HepG2 (cell line): ENCODE results near the gene DNAJC5. TPM values are rescaled to one million over a fixed set of nuclear protein-coding genes. Genes with fewer than 3 reads are reported as not detected.
A peak's percentile ranks its signal among the peaks of the same experiment; 100 is the strongest.

Source experiments
- CBFB ChIP-seq: sonication (generic); formaldehyde crosslinking; IDR thresholded peaks from 2 replicates; pipeline ENCODE4 v1.4.0; 2020; ENCODE audit warnings: missing genetic modification reagents
- FOXK2 ChIP-seq: fragments of 450-650 bp; IDR thresholded peaks from 2 replicates; pipeline ENCODE4 v1.6.1; 2016
- GABPB1 ChIP-seq: IDR thresholded peaks from 2 replicates; pipeline ENCODE4 v1.6.1; 2016; ENCODE audit warnings: mild to moderate bottlenecking, missing genetic modification reagents, moderate library complexity, missing compliant biosample characterization
- GATAD2A ChIP-seq: IDR thresholded peaks from 2 replicates; pipeline ENCODE4 v1.6.1; 2016
- GPN1 ChIP-seq: sonication (generic); formaldehyde crosslinking; IDR thresholded peaks from 2 replicates; pipeline ENCODE4 v1.5.1; 2020; ENCODE audit warnings: missing genetic modification reagents, borderline replicate concordance
- HMGA1 ChIP-seq: sonication (generic); formaldehyde crosslinking; conservative IDR thresholded peaks from 2 replicates; pipeline ENCODE4 v1.4.0; 2020; ENCODE audit warnings: missing genetic modification reagents
- POGZ ChIP-seq: sonication (generic); formaldehyde crosslinking; IDR thresholded peaks from 2 replicates; pipeline ENCODE4 v1.4.0; 2020; ENCODE audit warnings: mild to moderate bottlenecking, missing genetic modification reagents
- PPARG ChIP-seq: conservative IDR thresholded peaks from 2 replicates; pipeline ENCODE4 v1.6.1; 2016; ENCODE audit warnings: missing biosample characterization, missing genetic modification reagents
- RELA ChIP-seq: sonication (generic); formaldehyde crosslinking; IDR thresholded peaks from 2 replicates; pipeline ENCODE4 v1.4.0; 2020; ENCODE audit warnings: missing genetic modification reagents
- RFX5 ChIP-seq: IDR thresholded peaks from 2 replicates; pipeline ENCODE4 v1.6.1; 2011; ENCODE audit warnings: low read depth, low read length, improper control_type of control experiment
- SP140L ChIP-seq: sonication (generic); formaldehyde crosslinking; IDR thresholded peaks from 2 replicates; pipeline ENCODE4 v1.4.0; 2020; ENCODE audit warnings: missing genetic modification reagents, borderline replicate concordance
- SP4 ChIP-seq: sonication (generic); formaldehyde crosslinking; IDR thresholded peaks from 2 replicates; pipeline ENCODE4 v1.8.1; 2023; ENCODE audit warnings: mild to moderate bottlenecking, missing genetic modification reagents
- TBP ChIP-seq: sonication (generic); formaldehyde crosslinking; IDR thresholded peaks from 2 replicates; pipeline ENCODE4 v1.5.0; 2020; ENCODE audit warnings: missing genetic modification reagents
- TCF12 ChIP-seq, 2 experiments: fragments of 450-650 bp in 1 of 2; sonication (generic) in 1 of 2; formaldehyde crosslinking in 1 of 2; IDR thresholded peaks; 2 replicates each; pipeline versions ENCODE4 v1.6.1 to v1.8.0; 2017 to 2022; ENCODE audit warnings: antibody characterized with exemption in 1 of 2, mild to moderate bottlenecking in 1 of 2, missing genetic modification reagents in 1 of 2, moderate library complexity in 1 of 2
- TMF1 ChIP-seq: sonication (generic); formaldehyde crosslinking; IDR thresholded peaks from 2 replicates; pipeline ENCODE4 v1.8.1; 2022; ENCODE audit warnings: low read depth, missing genetic modification reagents
- TOPORS ChIP-seq: sonication (generic); formaldehyde crosslinking; IDR thresholded peaks from 2 replicates; pipeline ENCODE4 v1.8.0; 2023; ENCODE audit warnings: mild to moderate bottlenecking, missing genetic modification reagents
- ZNF124 ChIP-seq: sonication (generic); formaldehyde crosslinking; IDR thresholded peaks from 2 replicates; pipeline ENCODE4 v1.4.0; 2020; ENCODE audit warnings: missing genetic modification reagents
- ZNF205 ChIP-seq: IDR thresholded peaks from 2 replicates; pipeline ENCODE4 v1.6.1; 2018; ENCODE audit warnings: missing biosample characterization, missing genetic modification reagents
- ZNF546 ChIP-seq: sonication (generic); formaldehyde crosslinking; conservative IDR thresholded peaks from 2 replicates; pipeline ENCODE4 v1.8.1; 2023; ENCODE audit warnings: mild to moderate bottlenecking, missing genetic modification reagents
- ZNF674 ChIP-seq: sonication (generic); formaldehyde crosslinking; IDR thresholded peaks from 2 replicates; pipeline ENCODE4 v1.5.0; 2020; ENCODE audit warnings: low read depth, mild to moderate bottlenecking, missing genetic modification reagents
- ZNF720 ChIP-seq: sonication (generic); formaldehyde crosslinking; IDR thresholded peaks from 2 replicates; pipeline ENCODE4 v1.4.0; 2020; ENCODE audit warnings: missing genetic modification reagents
- polyA plus RNA-seq, 8 experiments: library from polyadenylated mRNA; depleted of rRNA in 3 of 8; stranded (reverse) in 7 of 8; unstranded in 1 of 8; fragments of >200 nt; fragmentation: Illumina TruSeq in 4 of 8; extraction: Trizol in 4 of 8; gene quantifications; 2 replicates each; pipeline versions ENCODE4 v1.2.1 to v1.2.3, GENCODE V29; 2011 to 2016; ENCODE audit warnings: low read depth in 4 of 8, missing spikeins in 1 of 8, mixed read lengths in 1 of 8; ENCODE audit not compliant: insufficient read depth in 1 of 8
- total RNA-seq, 5 experiments: library from RNA; depleted of rRNA; stranded (reverse); fragments of >200 nt; fragmentation: Illumina TruSeq; extraction: Trizol; gene quantifications; 2 replicates each; pipeline ENCODE4 v1.2.3, GENCODE V29; 2016; ENCODE audit warnings: low read depth in 1 of 5
- TF ChIP-seq, protein P1 (sequence below): sonication (generic); formaldehyde crosslinking; IDR thresholded peaks from 2 replicates; pipeline ENCODE4 v1.4.0; 2020; ENCODE audit warnings: missing genetic modification reagents, mild to moderate bottlenecking, borderline replicate concordance
- TF ChIP-seq, protein P2 (sequence below): fragments of 450-650 bp; IDR thresholded peaks from 2 replicates; pipeline ENCODE4 v1.6.1; 2016
- TF ChIP-seq, protein P3 (sequence below): sonication (generic); formaldehyde crosslinking; IDR thresholded peaks from 2 replicates; pipeline ENCODE4 v1.8.1; 2023; ENCODE audit warnings: mild to moderate bottlenecking, moderate library complexity, missing genetic modification reagents
- TF ChIP-seq, protein P4 (sequence below): sonication (generic); formaldehyde crosslinking; IDR thresholded peaks from 2 replicates; pipeline ENCODE4 v1.5.1; 2020; ENCODE audit warnings: missing genetic modification reagents, mild to moderate bottlenecking, borderline replicate concordance

Gene DNAJC5
- total and polyA plus RNA-seq, 2 of the 13 experiments (the other 11 are each of a cell fraction or from before 2014, with no cell fraction given) = 42.8 to 64.5 TPM

DNA sequence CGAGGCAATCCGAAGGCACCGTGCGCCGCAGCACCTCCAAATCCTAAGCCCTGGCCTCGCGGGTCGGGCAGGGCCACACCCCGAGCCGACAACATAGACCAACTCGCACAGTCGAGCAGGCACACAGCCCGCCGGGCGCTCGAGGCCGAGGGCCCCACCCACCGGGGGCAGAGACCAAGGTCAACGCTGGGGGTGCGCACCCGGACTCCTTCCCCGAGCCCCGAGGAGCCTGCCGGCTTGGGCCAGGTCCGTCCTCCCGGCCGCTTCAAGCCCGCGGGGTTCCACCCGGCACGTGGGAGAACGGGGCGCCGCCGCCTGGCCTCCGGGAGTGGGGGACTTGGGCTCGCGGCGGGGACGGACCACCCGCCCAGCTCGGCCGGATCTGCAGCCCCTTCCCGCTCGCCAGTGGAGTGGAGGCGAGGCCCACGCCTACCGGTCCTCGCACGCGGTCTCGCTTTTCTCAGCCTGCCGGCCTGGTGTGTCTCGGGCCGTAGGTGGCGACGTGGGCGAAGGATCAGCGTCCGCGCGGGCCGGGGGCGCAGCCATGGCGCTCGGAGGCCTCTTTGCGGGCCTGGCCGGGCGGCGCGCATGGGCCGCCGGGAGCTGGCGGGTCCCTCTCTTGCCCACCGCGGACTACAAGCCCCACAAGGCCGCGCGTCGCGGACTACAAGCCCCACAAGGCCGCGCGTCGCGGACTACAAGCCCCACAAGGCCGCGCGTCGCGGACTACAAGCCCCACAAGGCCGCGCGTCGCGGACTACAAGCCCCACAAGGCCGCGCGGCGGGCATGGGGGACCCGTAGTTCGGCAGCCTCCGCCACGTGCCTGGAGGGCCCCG lies 61.1 kb downstream of the DNAJC5 start, which contains the start of gene UCKL1 (continued):
- TF ChIP-seq, protein P1, sequence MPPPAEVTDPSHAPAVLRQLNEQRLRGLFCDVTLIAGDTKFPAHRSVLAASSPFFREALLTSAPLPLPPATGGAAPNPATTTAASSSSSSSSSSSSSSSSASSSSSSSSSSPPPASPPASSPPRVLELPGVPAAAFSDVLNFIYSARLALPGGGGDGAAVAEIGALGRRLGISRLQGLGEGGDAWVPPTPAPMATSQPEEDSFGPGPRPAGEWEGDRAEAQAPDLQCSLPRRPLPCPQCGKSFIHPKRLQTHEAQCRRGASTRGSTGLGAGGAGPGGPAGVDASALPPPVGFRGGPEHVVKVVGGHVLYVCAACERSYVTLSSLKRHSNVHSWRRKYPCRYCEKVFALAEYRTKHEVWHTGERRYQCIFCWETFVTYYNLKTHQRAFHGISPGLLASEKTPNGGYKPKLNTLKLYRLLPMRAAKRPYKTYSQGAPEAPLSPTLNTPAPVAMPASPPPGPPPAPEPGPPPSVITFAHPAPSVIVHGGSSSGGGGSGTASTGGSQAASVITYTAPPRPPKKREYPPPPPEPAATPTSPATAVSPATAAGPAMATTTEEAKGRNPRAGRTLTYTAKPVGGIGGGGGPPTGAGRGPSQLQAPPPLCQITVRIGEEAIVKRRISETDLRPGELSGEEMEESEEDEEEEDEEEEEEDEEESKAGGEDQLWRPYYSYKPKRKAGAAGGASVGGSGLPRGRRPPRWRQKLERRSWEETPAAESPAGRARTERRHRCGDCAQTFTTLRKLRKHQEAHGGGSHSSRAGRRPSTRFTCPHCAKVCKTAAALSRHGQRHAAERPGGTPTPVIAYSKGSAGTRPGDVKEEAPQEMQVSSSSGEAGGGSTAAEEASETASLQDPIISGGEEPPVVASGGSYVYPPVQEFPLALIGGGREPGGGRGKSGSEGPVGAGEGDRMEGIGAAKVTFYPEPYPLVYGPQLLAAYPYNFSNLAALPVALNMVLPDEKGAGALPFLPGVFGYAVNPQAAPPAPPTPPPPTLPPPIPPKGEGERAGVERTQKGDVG (CRISPR knock-in tag) = peak; percentile 68
- TF ChIP-seq FOXK2 (peak; percentile 79; the same call in 1 of the 2 replicates), TOPORS (CRISPR knock-in tag) (peak; percentile 98), RFX5 (peak; percentile 6; the same call in 1 of the 2 replicates), ZNF205 (CRISPR knock-in tag) (peak; percentile 92), HMGA1 (CRISPR knock-in tag) (no peak), POGZ (CRISPR knock-in tag) (peak; percentile 87), GPN1 (peak; percentile 84), ZNF674 (CRISPR knock-in tag) (peak; percentile 94; the same call in 1 of the 2 replicates), CBFB (CRISPR knock-in tag) (peak; percentile 96), SP140L (CRISPR knock-in tag) (peak; percentile 85), ZNF720 (CRISPR knock-in tag) (peak; percentile 24), PPARG (CRISPR knock-in tag) (peak; percentile 81; the same call in 1 of the 2 replicates), TCF12 (IDR thresholded peaks at IDR 0.05) (no peak), TCF12 (CRISPR knock-in tag; IDR thresholded peaks at IDR 0.05) (peak; percentile 99), RELA (CRISPR knock-in tag) (peak; percentile 93), TBP (peak; percentile 99), ZNF546 (CRISPR knock-in tag) (peak; percentile 99), GATAD2A (CRISPR knock-in tag) (peak; percentile 71), TMF1 (CRISPR knock-in tag) (peak; percentile 73), ZNF124 (CRISPR knock-in tag) (peak; percentile 93), GABPB1 (CRISPR knock-in tag) (peak; percentile 89), SP4 (CRISPR knock-in tag) (peak; percentile 91)
- TF ChIP-seq, protein P2, sequence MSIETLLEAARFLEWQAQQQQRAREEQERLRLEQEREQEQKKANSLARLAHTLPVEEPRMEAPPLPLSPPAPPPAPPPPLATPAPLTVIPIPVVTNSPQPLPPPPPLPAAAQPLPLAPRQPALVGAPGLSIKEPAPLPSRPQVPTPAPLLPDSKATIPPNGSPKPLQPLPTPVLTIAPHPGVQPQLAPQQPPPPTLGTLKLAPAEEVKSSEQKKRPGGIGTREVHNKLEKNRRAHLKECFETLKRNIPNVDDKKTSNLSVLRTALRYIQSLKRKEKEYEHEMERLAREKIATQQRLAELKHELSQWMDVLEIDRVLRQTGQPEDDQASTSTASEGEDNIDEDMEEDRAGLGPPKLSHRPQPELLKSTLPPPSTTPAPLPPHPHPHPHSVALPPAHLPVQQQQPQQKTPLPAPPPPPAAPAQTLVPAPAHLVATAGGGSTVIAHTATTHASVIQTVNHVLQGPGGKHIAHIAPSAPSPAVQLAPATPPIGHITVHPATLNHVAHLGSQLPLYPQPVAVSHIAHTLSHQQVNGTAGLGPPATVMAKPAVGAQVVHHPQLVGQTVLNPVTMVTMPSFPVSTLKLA = peak; percentile 97
- TF ChIP-seq, protein P3, sequence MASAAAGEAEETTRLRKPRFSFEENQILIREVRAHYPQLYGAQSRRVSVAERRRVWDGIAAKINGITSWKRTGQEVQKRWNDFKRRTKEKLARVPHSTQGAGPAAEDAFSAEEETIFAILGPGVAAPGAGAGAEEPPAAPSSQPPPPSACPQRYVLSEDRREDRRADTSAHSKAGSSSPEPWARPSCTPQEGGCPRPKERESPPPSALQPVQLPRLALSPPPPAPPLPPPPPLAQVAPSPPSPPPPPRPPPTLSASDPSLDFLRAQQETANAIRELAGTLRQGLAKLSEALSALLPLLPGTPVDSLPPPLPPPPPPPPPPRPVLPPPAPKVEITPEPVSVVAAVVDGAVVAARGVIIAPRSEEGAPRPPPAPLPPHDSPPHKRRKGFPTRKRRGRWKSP (CRISPR knock-in tag) = peak; percentile 72
- TF ChIP-seq, protein P4, sequence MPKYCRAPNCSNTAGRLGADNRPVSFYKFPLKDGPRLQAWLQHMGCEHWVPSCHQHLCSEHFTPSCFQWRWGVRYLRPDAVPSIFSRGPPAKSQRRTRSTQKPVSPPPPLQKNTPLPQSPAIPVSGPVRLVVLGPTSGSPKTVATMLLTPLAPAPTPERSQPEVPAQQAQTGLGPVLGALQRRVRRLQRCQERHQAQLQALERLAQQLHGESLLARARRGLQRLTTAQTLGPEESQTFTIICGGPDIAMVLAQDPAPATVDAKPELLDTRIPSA (CRISPR knock-in tag) = peak; percentile 91
